Neutrophil (primary cell): ENCODE data around the gene PABPC1L.

Source experiments
- H3K27ac ChIP-seq: fragments of 200-600 bp; sonication (generic); 2 replicates; pipeline ENCODE4 v1.5.1; 2016; ENCODE audit warnings: mild to moderate bottlenecking, moderate library complexity
- H3K27me3 ChIP-seq: fragments of 200-600 bp; sonication (generic); 2 replicates; pipeline ENCODE4 v1.6.0; 2016; ENCODE audit warnings: mild to moderate bottlenecking
- H3K36me3 ChIP-seq: fragments of 200-600 bp; sonication (generic); 2 replicates; pipeline ENCODE4 v1.5.1; 2017
- H3K4me1 ChIP-seq, 2 experiments: fragments of 200-600 bp in 1 of 2; sonication (generic) in 1 of 2; 1 replicate in 1 of 2; 2 replicates in 1 of 2; pipeline versions ENCODE4 v1.5.1 to v1.6.1; 2013 to 2016; ENCODE audit warnings: low read depth in 1 of 2, low read length in 1 of 2, mild to moderate bottlenecking in 1 of 2, moderate library complexity in 1 of 2; ENCODE audit not compliant: control insufficient read depth in 1 of 2, insufficient read depth in 1 of 2
- H3K4me3 ChIP-seq, 2 experiments: fragments of 200-600 bp in 1 of 2; sonication (generic) in 1 of 2; 1 replicate in 1 of 2; 2 replicates in 1 of 2; pipeline ENCODE4 v1.5.1; 2013 to 2016; ENCODE audit warnings: low read depth in 1 of 2, low read length in 1 of 2, mild to moderate bottlenecking in 1 of 2, moderate library complexity in 1 of 2
- H3K9me3 ChIP-seq: fragments of 200-600 bp; sonication (generic); 2 replicates; pipeline ENCODE4 v1.5.1; 2016
- CTCF ChIP-seq: fragments of 200-600 bp; sonication (generic); IDR thresholded peaks from 2 replicates; pipeline ENCODE4 v1.5.1; 2016; ENCODE audit warnings: antibody characterized with exemption

Gene PABPC1L

GRCh38 chr20:44981736-44982406, 72.0 kb downstream of the PABPC1L start:
- H3K27ac ChIP-seq = peak overlapping the region; percentile 99

DNA sequence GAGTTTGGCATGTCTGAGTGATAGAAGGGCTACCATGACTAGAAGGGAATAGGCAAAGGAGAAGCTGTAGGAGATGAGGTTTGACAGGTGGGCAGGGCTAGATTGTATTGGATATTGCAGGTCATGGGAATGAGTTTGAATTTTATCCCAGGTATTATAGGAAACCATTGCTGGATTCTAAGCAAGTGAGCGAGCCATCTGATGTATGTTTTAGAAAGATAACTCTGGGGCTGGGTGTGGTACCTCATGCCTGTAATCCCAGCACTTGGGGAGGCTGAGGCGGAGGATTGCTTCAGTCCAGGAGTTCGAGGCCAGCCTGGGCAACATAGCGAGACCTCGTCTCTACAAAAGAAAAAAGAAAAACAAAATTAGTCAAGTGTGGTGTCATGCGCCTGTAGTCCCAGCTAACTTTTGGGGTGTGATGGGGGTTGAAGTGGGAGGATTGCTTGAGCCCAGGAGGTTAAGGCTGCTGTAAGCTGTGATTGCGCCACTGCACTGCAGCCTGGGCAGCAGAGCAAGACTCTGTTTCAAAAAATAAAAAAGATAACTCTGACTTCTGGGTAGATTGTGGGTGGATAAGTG, 73.3 kb downstream of the PABPC1L start:
- Histone ChIP-seq H3K9me3 (no peaks in the 10 kb centered on the region), H3K4me3 (peak overlapping the region in 1 of 2 experiments; percentile 2), H3K27ac (peak overlapping the region; percentile 99), H3K27me3 (no peaks in the 10 kb centered on the region), H3K36me3 (peaks cover 76% of the 10 kb centered on the region), H3K4me1 (peaks cover 96 to 99% of the 10 kb centered on the region in 2 experiments)
- TF ChIP-seq CTCF = no peak

More at GRCh38 chr20:44981736-44982406, 72.0 kb downstream of the PABPC1L start:
- Histone ChIP-seq H3K27me3 (no peaks in the 10 kb centered on the region), H3K9me3 (no peaks in the 10 kb centered on the region), H3K4me3 (no peak overlapping the region), H3K36me3 (peaks cover 68% of the 10 kb centered on the region), H3K4me1 (peaks cover 96 to 99% of the 10 kb centered on the region in 2 experiments)
- TF ChIP-seq CTCF = no peak

- H3K27me3 ChIP-seq = no peaks in the 10 kb centered on the region
- H3K4me3 ChIP-seq = peak overlapping the region in 1 of 2 experiments; percentile 3
- peaks cover 86 to 98% of the 10 kb centered on the region in 2 experiments for H3K4me1 ChIP-seq
- H3K9me3 ChIP-seq = no peaks in the 10 kb centered on the region
- peak overlapping the region; percentile 57 for H3K27ac ChIP-seq
- H3K36me3 ChIP-seq = peaks cover 46% of the 10 kb centered on the region
- TF ChIP-seq CTCF = no peak
Measured at GRCh38 chr20:44988631-44989171, 78.8 kb downstream of the PABPC1L start.
